GM06990 (cell line): ENCODE measurements around the gene PRM2.

Experiments used
- DNase-seq: peaks from one replicate; pipeline ENCODE4 v3.0.0-alpha.2; 2011; ENCODE audit not compliant: insufficient read length; ENCODE audit errors: extremely low read depth
- H3K27me3 ChIP-seq: replicated peaks from 2 replicates; pipeline ENCODE4 v1.6.0; 2011; ENCODE audit warnings: low read length; ENCODE audit not compliant: control insufficient read depth, insufficient read depth
- H3K36me3 ChIP-seq: 2 replicates; pipeline ENCODE4 v1.5.1; 2011; ENCODE audit warnings: low read length; ENCODE audit not compliant: control insufficient read depth, insufficient read depth
- H3K4me3 ChIP-seq: replicated peaks from 2 replicates; pipeline ENCODE4 v1.5.1; 2011; ENCODE audit warnings: low read depth, mild to moderate bottlenecking, control low read depth, low read length
- CTCF ChIP-seq: IDR thresholded peaks from 2 replicates; pipeline ENCODE4 v1.5.1; 2011; ENCODE audit warnings: low read length, control low read depth, mild to moderate bottlenecking, inconsistent platforms; ENCODE audit not compliant: insufficient read depth, poor library complexity, severe bottlenecking

PRM2 gene

GRCh38 chr16:11298143-11298900 lies 22.0 kb upstream of the PRM2 start:
- no peaks in the 10 kb centered on the region for H3K36me3 ChIP-seq
- H3K27me3 ChIP-seq, result no peaks in the 10 kb centered on the region
- H3K4me3 ChIP-seq, result no peak overlapping the region
- TF ChIP-seq CTCF, result no peak
- no peak for DNase-seq

GRCh38 chr16:11297492-11298142 lies 21.3 kb upstream of the PRM2 start:
- peak; percentile 88 for DNase-seq
- 0 out of 2 replicates have a peak overlapping the region, but pooled peaks have one; percentile 10 for H3K4me3 ChIP-seq

GRCh38 chr16:11296706-11297491 lies 20.6 kb upstream of the PRM2 start:
- Histone ChIP-seq H3K36me3 (no peaks in the 10 kb centered on the region), H3K4me3 (no peak overlapping the region), H3K27me3 (no peaks in the 10 kb centered on the region)
- no peak for TF ChIP-seq CTCF
- DNase-seq, result no peak

More at GRCh38 chr16:11297492-11298142, 21.3 kb upstream of the PRM2 start:
- TF ChIP-seq CTCF, result no peak
- Histone ChIP-seq H3K27me3 (no peaks in the 10 kb centered on the region), H3K36me3 (no peaks in the 10 kb centered on the region)

DNA sequence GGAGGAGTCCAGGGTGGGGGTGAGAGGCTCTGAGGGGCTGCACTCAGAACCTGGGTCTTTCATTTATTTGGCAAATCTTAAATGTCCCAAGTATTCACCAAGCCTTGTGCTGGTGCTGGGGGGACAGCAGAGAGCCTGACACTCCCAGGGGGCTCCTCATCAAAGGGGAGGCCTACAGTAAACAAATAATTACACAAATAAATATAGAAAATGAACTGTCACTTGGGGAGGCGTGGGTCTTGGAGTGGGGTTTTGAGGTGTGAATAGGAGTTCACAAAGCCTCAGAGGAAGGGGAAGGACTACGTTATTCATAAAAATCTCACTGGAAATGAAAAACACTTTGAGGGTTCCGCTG lies 20.0 kb upstream of the PRM2 start:
- no peak for DNase-seq
- no peak for TF ChIP-seq CTCF
- H3K36me3 ChIP-seq, result no peaks in the 10 kb centered on the region
- no peak overlapping the region for H3K4me3 ChIP-seq
- H3K27me3 ChIP-seq, result no peaks in the 10 kb centered on the region

GRCh38 chr16:11295672-11296071 lies 19.4 kb upstream of the PRM2 start:
- no peaks in the 10 kb centered on the region for H3K36me3 ChIP-seq
- no peak overlapping the region for H3K4me3 ChIP-seq
- DNase-seq, result no peak
- TF ChIP-seq CTCF, result no peak
- H3K27me3 ChIP-seq, result no peaks in the 10 kb centered on the region
